ENCODE results near the gene RFX6.

GRCh38 chr6:116828983-116829382, 48.1 kb upstream of the RFX6 start, which contains the start of gene GPRC6A:
- no peak for TF ChIP-seq EZH2 (IDR thresholded peaks at IDR 0.05; ENCODE audit: insufficient read depth, poor library complexity, severe bottlenecking)
- no peak for TF ChIP-seq EZH2phosphoT487 (IDR thresholded peaks at IDR 0.05; ENCODE audit: insufficient read depth, low read depth)

Measured in GM23248 (cell line).